RWPE2 (cell line): ENCODE results near the gene NUDT1.

Experiments used
- ATAC-seq: fragments of 200-7000 bp; cut with Tn5 transposase; 3 replicates; pipeline ENCODE4 v1.9.1; 2021; ENCODE audit warnings: low read depth
- DNase-seq: peaks from one replicate; pipeline ENCODE4 v3.0.0-alpha.2; 2020; ENCODE audit warnings: low spot score
- H3K27ac ChIP-seq: fragments of 450-650 bp; 2 replicates; pipeline ENCODE4 v1.5.1; 2017; ENCODE audit warnings: mild to moderate bottlenecking; ENCODE audit not compliant: poor library complexity, severe bottlenecking
- H3K27me3 ChIP-seq: fragments of 250-450 bp; sonication (Bioruptor Pico); 2 replicates; pipeline ENCODE4 v1.5.1; 2021; ENCODE audit warnings: mild to moderate bottlenecking, moderate library complexity; ENCODE audit not compliant: insufficient read depth, poor library complexity, severe bottlenecking
- H3K36me3 ChIP-seq: fragments of 250-450 bp; sonication (Bioruptor Pico); 2 replicates; pipeline ENCODE4 v1.5.1; 2020; ENCODE audit warnings: low read depth, mild to moderate bottlenecking, moderate library complexity
- H3K4me1 ChIP-seq: fragments of 250-450 bp; sonication (Bioruptor Pico); 2 replicates; pipeline ENCODE4 v1.5.1; 2021; ENCODE audit warnings: mild to moderate bottlenecking, moderate library complexity; ENCODE audit not compliant: insufficient read depth, poor library complexity, severe bottlenecking
- H3K4me3 ChIP-seq: fragments of 250-450 bp; sonication (Bioruptor Pico); 2 replicates; pipeline ENCODE4 v1.5.1; 2021; ENCODE audit warnings: mild to moderate bottlenecking, moderate library complexity; ENCODE audit not compliant: severe bottlenecking
- H3K9me3 ChIP-seq: fragments of 250-450 bp; sonication (Bioruptor Pico); 2 replicates; pipeline ENCODE4 v1.5.1; 2021; ENCODE audit warnings: mild to moderate bottlenecking, moderate library complexity; ENCODE audit not compliant: severe bottlenecking
- CTCF ChIP-seq: fragments of 450-650 bp; IDR thresholded peaks from one replicate; pipeline ENCODE4 v1.5.1; 2017; ENCODE audit warnings: mild to moderate bottlenecking, moderate library complexity; ENCODE audit not compliant: poor library complexity, severe bottlenecking

The NUDT1 gene

GRCh38 chr7:2249744-2250323 is 7.8 kb downstream of the NUDT1 start:
- peak; percentile 64 for DNase-seq
- no peak for TF ChIP-seq CTCF
- H3K4me1 ChIP-seq: peaks cover 9% of the 10 kb centered on the region
- H3K4me3 ChIP-seq: no peak overlapping the region
- H3K36me3 ChIP-seq: no peaks in the 10 kb centered on the region
- no peaks in the 10 kb centered on the region for H3K27me3 ChIP-seq
- no peak for ATAC-seq
- peak overlapping the region; percentile 68 for H3K27ac ChIP-seq
- no peaks in the 10 kb centered on the region for H3K9me3 ChIP-seq

GRCh38 chr7:2251381-2251780 is 9.4 kb downstream of the NUDT1 start:
- ATAC-seq (no peak), DNase-seq (no peak)
- Histone ChIP-seq H3K36me3 (no peaks in the 10 kb centered on the region), H3K4me1 (peaks cover 9% of the 10 kb centered on the region), H3K27ac (no peak overlapping the region), H3K9me3 (no peaks in the 10 kb centered on the region), H3K4me3 (no peak overlapping the region), H3K27me3 (no peaks in the 10 kb centered on the region)
- no peak for TF ChIP-seq CTCF

- no peak overlapping the region for H3K27ac ChIP-seq
- no peak for TF ChIP-seq CTCF
- ATAC-seq (no peak), DNase-seq (no peak)
- peaks cover 9% of the 10 kb centered on the region for H3K4me1 ChIP-seq
- H3K27me3 ChIP-seq: no peaks in the 10 kb centered on the region
- no peak overlapping the region for H3K4me3 ChIP-seq
- no peaks in the 10 kb centered on the region for H3K36me3 ChIP-seq
- H3K9me3 ChIP-seq: no peaks in the 10 kb centered on the region
Observed at GRCh38 chr7:2251841-2252771, 10.1 kb downstream of the NUDT1 start.

GRCh38 chr7:2253021-2253420 is 11.0 kb downstream of the NUDT1 start:
- Histone ChIP-seq H3K27ac (no peak overlapping the region), H3K9me3 (no peaks in the 10 kb centered on the region), H3K4me3 (no peak overlapping the region), H3K36me3 (no peaks in the 10 kb centered on the region), H3K27me3 (no peaks in the 10 kb centered on the region), H3K4me1 (peaks cover 9% of the 10 kb centered on the region)
- no peak for ATAC-seq
- no peak for DNase-seq
- no peak for TF ChIP-seq CTCF
